VCaP (cell line): Measurements from ENCODE around the gene KPNA1.

Experiments
- H3K27ac ChIP-seq: fragments of 450-650 bp; 2 replicates; pipeline ENCODE4 v1.5.1; 2017
- CTCF ChIP-seq: fragments of 450-650 bp; conservative IDR thresholded peaks from 2 replicates; pipeline ENCODE4 v1.5.1; 2017; ENCODE audit warnings: mild to moderate bottlenecking, moderate library complexity

The KPNA1 gene

GRCh38 chr3:122476532-122476931, 38.2 kb downstream of the KPNA1 start:
- no peak overlapping the region for H3K27ac ChIP-seq
- no peak for TF ChIP-seq CTCF

DNA sequence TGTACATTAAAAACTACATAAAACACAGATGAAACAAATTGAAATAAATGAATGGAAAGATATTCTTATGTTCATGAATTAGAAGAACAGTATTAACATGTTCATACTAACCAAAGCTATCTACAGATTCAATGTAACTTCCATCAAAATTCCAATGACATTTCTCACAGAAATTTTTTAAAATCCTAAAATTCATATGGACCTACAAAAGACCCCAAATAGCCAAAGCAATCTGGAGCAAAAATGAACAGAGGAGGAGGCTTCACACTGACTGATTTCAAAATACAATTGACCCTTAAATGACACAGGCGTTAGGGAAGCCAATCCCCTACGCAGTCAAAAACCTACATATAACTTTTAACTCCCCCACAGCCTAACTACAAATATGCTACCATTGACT, 39.4 kb downstream of the KPNA1 start:
- no peak overlapping the region for H3K27ac ChIP-seq
- TF ChIP-seq CTCF, result no peak

DNA sequence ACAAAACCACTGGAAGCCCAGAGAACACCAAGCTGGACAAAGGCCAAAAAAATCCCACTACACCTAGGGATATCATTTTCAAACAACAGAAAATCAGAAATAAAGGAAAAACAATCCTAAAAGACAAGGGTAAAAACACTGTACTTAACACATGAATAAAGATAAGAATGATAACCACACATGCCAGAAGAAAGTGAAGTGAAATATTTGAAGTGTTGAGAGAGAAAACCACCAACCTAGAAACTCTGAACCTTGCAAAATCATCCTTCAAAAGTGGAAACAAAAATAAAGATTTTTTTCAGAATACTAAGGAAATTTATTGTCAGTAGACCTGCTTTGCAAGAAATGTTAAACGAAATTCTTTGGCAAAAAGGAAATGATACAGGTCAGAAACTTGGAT, 45.1 kb downstream of the KPNA1 start:
- no peak overlapping the region for H3K27ac ChIP-seq
- no peak for TF ChIP-seq CTCF

DNA sequence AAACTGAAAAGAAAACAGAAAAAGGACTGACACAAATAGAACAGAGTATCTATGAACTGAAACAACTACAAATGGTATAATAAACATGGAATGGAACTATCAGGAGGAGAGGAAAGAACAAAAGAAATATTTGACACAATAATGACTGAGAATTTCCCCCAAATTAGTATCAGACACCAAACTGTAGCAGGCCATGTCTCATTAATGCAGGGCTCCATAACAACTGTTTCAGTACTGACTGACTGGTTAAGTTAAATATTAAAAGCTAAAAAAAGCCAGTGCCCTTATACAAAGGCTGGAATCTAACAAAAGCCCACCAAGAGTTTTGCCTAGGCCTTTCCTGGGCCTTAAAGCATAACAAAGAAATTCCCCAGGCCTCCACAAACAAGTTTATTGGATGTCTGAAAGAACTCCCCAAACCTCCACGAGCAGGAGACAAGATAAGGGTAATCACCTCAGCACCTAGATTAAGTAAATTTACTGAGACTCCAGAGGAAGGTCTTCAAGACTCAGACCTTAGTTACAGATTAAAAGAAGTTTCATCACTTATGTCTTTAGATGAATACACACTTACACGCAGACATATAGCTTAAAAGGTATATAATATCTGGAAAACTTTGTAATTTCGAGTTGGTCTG, 45.7 kb downstream of the KPNA1 start:
- no peak for TF ChIP-seq CTCF

GRCh38 chr3:122466701-122467240, 48.0 kb downstream of the KPNA1 start:
- no peak for TF ChIP-seq CTCF
- no peak overlapping the region for H3K27ac ChIP-seq

More for the DNA sequence above, 45.7 kb downstream of the KPNA1 start:
- H3K27ac ChIP-seq, result no peak overlapping the region

DNA sequence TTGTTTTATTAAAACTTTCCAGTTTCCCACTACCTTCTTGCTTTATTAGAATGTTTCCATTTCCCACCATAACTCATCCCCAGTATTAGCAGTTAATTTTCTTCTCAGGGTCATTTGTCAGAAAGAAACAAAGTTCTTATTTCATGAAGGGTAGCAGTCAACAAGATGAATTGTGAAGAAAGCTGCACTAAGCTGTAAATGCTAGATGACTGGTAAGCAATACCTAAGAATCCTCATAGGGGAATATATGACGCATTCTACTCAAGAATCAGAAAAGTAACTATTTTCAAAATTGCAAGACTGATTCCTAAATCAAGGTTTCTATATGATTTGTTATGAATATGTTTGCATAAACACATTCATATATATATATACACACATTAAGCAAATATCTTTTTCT, 50.1 kb downstream of the KPNA1 start:
- no peak for TF ChIP-seq CTCF
- no peak overlapping the region for H3K27ac ChIP-seq

DNA sequence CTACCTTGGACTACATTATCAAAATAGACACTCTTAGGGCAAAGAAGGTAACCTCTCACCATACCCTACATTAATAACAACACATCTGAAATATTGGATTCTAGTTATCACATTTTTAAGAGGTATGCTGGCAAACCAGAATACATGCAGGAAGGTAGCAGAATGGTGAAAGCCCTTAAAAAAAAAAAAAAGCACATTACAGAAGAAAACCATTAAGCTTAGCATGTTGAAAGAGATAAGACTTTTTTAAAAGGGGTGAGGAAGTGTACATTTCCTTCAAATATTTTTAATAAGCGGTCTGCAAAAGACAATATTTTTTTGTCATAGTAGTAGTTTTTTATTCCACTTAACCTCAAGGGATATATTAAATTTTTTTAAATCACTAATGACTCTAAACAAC, 52.3 kb downstream of the KPNA1 start:
- no peak for TF ChIP-seq CTCF
- H3K27ac ChIP-seq, result no peak overlapping the region
